GM12872 (cell line): ENCODE measurements around the gene TREH.
A peak's percentile ranks its signal among the peaks of the same experiment; 100 is the strongest.

ENCODE experiments used
- CTCF ChIP-seq: IDR thresholded peaks from 3 replicates; pipeline ENCODE4 v1.5.1; 2011; ENCODE audit warnings: low read depth, mild to moderate bottlenecking, low read length, moderate library complexity; ENCODE audit not compliant: insufficient read depth

Gene TREH

GRCh38 chr11:118614511-118614910 lies 64.9 kb downstream of the TREH start:
- TF ChIP-seq CTCF, result no peak

GRCh38 chr11:118612378-118612777 lies 67.1 kb downstream of the TREH start:
- no peak for TF ChIP-seq CTCF

GRCh38 chr11:118610773-118611432 lies 68.5 kb downstream of the TREH start:
- TF ChIP-seq CTCF, result peak; percentile 87

- no peak for TF ChIP-seq CTCF
Measured at GRCh38 chr11:118610225-118610772, 69.2 kb downstream of the TREH start.

GRCh38 chr11:118609380-118610224 lies 69.8 kb downstream of the TREH start:
- no peak for TF ChIP-seq CTCF

GRCh38 chr11:118608360-118609227 lies 70.9 kb downstream of the TREH start:
- no peak for TF ChIP-seq CTCF
